Fibroblast of skin of back (primary cell): ENCODE data around the gene AMTN. TPM values are rescaled to one million over a fixed set of nuclear protein-coding genes. Genes with fewer than 3 reads are reported as not detected.
"Not testable (repeated sequence)": the region's sequence is repeated elsewhere in the genome, so short reads cannot be mapped to it uniquely, and the experiment has no call there.

Experiments
- DNase-seq: peaks from one replicate; pipeline ENCODE4 v3.0.0-alpha.2; 2013
- polyA plus RNA-seq, 2 experiments: library from polyadenylated mRNA; unstranded; fragments of 120-200 nt; gene quantifications; one replicate each; pipeline ENCODE4 v1.2.1, GENCODE V29; 2013; ENCODE audit not compliant: insufficient read length in 2 of 2

The AMTN gene
- 0.31 TPM for polyA plus RNA-seq (2013, experiment 1 of 2; ENCODE audit: insufficient read length)
- 0.44 TPM for polyA plus RNA-seq (2013, experiment 2 of 2; ENCODE audit: insufficient read length)

- no peak for DNase-seq
Measured at GRCh38 chr4:70518269-70518668, at the start of gene AMTN. TSS of gene AMTN (plus strand) at chr4:70518569. CDS start at chr4:70518778, 209 bp downstream.

- DNase-seq: no peak
Measured at GRCh38 chr4:70471897-70472296, 46.5 kb upstream of the AMTN start, which contains the start of gene MUC7. TSS of gene MUC7 (plus strand) at chr4:70472197. CDS start at chr4:70474022, 1,825 bp downstream.

DNA sequence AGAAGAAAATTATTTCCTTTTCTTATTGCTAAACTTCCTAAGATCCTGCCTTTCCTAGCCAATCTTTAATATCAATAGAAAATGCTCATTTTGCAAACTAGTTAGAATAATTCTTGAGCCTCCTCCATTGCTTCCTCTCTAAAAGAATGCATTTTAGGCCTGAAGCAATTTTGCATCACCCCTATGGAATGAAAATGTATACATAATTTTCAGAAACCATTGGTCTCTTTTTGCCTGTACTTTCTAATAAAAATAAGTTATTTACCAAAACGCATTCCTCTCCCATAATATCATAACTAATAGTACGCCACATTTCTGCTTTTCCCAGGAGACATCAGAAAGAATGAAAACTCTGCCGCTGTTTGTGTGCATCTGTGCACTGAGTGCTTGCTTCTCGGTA is 44.7 kb upstream of the AMTN start:
- peak; percentile 69 for DNase-seq

DNA sequence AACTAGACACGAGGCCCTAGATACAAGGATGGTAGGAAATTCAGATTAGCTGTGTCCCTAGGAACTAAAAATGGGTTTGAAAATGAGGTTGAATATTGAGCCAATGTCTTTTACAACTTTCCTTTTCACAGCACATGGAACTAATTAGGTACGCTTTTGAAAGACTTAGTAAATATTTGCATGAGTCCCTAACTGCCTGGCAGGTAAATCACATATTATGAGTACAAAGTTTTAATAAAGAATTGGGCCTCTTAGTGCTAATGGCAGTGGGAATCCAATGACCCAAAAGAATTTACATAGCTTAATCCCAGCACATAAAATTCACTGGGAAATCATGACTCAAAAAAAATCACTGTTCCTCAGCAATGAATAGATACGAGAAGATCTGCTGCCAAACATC is 29.6 kb upstream of the AMTN start:
- no peak for DNase-seq

DNA sequence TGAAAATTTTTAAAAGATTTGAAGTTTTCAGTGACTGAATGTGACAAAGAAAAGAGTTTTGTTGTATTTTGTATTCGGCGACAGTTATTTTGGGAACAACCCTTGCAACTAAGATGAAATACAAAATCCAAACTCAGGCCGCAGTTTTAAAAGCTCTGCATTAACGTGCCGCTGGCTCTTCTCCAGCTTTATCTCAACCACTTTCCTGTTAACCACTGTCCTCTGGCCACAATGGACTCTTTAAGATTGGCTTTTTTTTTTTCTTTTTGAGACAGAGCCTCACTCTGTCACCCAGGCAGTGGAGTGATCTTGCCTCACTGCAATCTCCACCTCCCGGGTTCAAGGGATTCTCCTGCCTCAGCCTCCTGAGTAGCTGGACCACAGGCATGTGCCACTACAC is 22.1 kb upstream of the AMTN start:
- no peak for DNase-seq

DNA sequence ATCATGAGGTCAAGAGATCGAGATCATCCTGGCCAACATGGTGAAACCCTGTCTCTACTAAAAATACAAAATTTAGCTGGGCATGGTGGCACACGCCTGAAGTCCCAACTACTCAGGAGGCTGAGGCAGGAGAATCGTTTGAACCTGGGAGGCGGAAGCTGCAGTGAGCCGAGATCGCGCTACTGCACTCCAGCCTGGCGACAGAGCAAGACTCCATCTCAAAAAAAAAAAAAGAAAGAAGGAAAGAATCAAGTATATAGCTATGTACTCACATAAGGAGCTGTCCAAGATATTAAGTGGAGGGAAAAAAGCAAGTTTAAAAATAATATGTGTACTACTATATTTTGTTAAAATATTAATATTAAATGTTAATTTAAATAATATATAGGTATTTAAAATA is 16.5 kb upstream of the AMTN start:
- peak; percentile 7 for DNase-seq

DNA sequence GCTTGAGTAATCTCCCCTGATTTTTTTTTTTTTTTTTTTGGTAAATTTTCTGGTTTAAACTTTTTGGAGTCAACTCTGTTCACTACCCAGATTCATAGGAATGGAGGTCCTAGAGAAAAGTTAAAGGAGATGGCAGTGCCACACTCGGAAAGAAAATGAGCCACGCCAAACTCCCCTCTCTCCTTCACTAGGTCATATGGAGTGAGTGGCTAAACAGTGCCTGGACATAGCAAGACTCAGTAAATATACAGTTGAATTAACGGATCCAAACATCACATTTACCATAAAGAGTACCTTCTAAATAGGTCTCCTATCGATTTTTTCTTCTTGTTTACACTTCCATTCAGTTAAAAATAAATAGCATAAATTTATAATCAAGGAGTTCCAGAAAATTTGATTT is 13.6 kb upstream of the AMTN start:
- no peak for DNase-seq

GRCh38 chr4:70505151-70505748 is 13.1 kb upstream of the AMTN start:
- peak; percentile 44 for DNase-seq

DNA sequence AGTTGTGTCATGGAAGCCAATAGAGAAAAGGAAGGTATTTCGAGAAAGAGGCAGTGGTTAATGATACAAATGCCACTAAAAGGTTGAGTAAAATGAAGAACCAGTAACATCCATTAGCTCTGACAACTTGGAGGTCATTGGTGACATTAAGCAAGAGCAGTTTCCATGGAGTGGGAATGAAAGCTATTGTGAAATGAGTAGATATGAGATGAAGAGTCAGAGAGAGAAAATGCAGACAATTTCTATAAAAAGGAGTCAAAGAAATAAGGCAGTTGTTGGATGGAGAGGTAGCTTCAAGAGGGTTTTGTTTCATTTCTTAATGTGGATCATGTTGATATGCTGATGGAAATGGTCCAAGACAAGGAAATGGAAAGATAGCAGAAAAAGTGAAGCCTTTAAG is 9.6 kb upstream of the AMTN start:
- DNase-seq: peak; percentile 1

- DNase-seq: peak; percentile 38
Measured at GRCh38 chr4:70511365-70511764, 7.0 kb upstream of the AMTN start.

GRCh38 chr4:70515367-70516250 is 2.8 kb upstream of the AMTN start:
- peak; percentile 84 for DNase-seq

GRCh38 chr4:70518716-70519115 is 347 bp downstream of the AMTN start:
- peak; percentile 26 for DNase-seq

- DNase-seq: no peak
Measured at GRCh38 chr4:70522626-70523025, 4.3 kb downstream of the AMTN start.

DNA sequence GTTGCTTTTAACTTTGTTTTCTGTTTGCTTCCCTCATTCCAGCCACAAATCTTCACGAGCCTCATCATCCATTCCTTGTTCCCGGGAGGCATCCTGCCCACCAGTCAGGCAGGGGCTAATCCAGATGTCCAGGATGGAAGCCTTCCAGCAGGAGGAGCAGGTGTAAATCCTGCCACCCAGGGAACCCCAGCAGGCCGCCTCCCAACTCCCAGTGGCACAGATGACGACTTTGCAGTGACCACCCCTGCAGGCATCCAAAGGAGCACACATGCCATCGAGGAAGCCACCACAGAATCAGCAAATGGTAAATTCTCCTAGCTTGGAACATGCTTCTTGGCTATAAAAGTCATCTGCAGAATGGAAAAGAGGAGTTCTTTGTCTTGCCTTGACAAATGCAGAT is 12.6 kb downstream of the AMTN start:
- DNase-seq: no peak

DNA sequence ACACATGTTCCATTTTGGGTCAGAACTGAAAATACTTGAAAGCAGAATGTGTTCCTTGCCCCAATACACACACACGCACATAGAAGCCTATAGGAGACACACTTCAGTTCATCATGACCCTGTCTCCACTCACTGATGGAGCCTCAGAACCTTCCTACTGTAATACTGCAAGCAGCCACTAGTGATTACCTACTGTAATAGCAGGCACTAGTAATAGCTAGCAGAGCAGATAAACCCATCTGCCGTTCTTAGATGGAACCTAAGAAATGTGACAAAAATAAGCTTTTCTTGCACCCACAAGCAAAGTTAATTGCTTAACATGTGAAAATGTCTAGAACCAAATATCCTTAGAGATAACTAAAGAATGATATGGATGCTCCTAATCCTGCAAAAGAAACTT is 13.6 kb downstream of the AMTN start:
- no peak for DNase-seq

GRCh38 chr4:70533211-70533610 is 14.8 kb downstream of the AMTN start:
- no peak for DNase-seq

GRCh38 chr4:70533791-70534190 is 15.4 kb downstream of the AMTN start:
- DNase-seq: no peak

DNA sequence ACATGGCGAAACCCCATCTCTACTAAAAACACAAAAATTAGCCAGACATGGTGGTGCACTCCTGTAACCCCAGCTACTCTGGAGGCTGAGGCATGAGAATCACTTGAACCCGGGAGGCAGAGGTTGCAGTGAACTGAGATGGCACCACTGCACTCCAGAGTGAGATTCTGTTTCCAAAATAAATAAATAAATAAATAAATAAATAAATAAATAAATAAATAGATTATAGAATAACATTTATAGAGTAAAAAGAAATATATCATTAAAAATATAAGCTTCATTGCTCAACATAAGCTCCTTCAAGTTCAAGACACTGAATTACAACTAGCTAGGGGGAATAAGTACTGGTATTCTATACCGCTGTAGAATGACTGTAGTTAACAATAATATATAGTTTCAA is 16.5 kb downstream of the AMTN start:
- not testable (repeated sequence) for DNase-seq

GRCh38 chr4:70538869-70539268 is 20.5 kb downstream of the AMTN start:
- DNase-seq: no peak

DNA sequence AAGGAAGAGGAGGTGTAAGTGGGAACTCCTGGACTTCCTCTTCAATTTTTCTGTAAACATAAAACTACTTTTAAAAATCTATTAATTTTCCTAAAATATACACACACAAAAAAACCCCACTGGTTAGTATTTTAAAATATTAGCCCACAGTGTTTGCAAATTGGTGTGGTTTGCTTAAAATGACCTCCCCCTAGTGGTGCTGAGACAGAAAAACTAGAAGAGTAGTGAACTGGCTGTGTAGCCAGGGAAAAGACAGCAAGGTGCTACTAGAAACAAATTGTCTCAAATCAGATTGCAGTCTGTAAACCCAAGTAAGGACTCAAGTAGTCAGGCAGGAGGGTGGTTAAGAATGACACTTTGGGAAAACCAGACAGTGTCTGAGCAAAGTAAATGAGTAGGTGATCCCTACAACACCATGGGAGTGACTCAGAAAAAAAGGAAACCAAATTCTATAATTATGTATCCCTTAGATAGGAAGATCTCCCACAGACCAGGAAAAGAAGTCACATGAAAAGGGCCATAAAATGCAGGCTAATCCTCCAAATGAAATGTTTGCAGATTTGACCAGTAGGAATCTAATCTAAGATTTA is 26.0 kb downstream of the AMTN start:
- peak; percentile 13 for DNase-seq

- peak; percentile 44 for DNase-seq
Measured at GRCh38 chr4:70556856-70557255, 38.5 kb downstream of the AMTN start.

GRCh38 chr4:70559211-70559830 is 41.0 kb downstream of the AMTN start:
- peak; percentile 45 for DNase-seq

- no peak for DNase-seq
Measured at GRCh38 chr4:70559924-70560323, 41.6 kb downstream of the AMTN start.
